Measurements from ENCODE around the gene CRAT.
A peak's percentile ranks its signal among the peaks of the same experiment; 100 is the strongest.

Gene CRAT

DNA sequence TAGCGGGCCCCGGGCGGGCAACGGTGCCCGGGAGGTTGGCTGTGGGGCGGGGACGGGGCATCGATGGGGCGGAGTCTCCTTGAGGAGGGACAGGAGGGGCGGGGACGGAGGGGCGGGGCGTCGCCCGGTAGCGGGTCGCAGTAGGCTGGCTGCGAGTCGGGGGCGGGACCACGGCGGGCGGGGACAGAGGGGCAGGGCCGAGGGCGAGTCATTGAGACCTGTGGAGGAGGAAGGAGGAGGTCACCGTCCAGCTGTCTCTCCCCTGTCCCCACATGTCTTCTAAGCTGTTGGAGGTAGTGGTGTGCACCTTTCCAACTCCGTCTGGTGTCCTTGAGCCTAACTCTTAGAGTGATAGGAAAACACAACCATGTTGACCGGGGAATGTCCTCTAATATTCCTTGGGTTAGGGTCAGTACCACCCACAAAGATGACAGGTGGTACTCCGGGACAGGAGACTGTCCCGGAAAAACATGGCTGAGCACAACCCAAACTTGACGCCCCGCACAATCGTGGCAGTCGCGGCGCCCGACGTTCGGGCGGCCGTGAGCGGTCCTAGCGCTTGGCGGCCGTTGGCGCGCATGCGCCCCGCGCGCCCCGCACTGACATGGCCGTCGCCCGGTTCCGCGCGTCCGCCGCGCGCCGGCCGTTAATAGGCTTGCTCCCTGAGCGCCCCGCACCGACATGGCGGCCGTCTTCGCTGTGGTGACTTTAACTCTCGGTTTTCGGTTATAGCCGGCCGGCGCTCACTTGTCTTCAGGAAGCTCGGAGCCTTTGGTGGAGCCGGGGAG is at the start of gene CRAT, which contains the start of gene PTPA:
Gene CRAT (minus strand): TSS at position 54 of the 788 bp plus-strand sequence. CDS start 284 bp downstream, outside the sequence.
Gene PTPA (plus strand): TSS at position 676 of the 788 bp plus-strand sequence. CDS start 186 bp downstream, outside the sequence.
- peak; percentile 73 to 94 for DNase-seq

DNA sequence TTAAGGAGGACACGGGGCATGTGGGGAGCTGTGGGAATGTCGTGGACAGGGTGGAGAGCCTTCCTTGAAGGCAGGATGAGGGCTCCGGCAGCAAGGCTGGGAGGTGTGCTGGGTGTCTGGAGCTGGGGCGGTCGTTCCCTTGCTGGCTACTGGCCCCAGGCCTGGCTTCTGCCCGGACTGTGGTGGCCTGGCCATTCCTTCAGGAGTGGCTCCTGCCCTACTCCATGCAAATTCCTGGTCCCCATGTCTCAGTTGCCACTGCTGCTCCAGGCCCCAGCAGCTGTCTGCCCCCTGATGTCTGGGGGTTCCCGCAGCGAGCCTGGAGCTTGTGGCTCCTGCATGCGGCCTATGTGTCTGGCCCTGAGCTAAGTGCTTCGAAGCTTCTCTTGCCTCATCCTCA is 45.6 kb upstream of the CRAT start:
- DNase-seq, result no peak

DNA sequence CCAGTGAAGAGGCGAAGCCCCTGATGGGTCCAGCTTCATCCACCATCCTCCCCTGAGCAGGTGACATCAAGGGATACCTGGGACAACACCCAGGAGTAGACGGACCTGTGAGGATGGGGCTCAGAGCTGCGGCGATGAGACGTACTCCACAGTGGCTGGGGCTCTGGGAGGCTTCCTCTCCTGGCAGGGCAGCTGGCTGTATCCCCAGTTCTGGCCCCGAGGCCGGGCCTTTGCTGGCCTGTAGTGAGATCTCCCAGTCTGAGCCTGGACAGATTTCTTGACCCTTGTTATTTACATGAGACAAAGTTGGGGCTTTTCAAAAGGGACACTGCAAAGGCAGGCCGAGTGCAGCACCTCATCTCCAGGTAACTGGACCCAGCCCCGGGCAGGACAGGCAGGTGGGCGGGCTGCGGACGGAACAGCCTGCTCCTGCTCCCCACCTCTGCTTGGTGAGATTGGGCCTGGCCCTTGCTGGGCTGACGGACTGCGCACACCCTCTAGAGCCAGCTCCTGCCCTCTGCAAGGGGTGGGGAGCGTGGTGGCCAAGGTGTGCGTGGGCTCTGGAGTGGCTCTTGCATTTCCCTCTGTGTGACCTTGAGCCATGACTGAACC is 44.4 kb upstream of the CRAT start:
- no peak for DNase-seq

DNA sequence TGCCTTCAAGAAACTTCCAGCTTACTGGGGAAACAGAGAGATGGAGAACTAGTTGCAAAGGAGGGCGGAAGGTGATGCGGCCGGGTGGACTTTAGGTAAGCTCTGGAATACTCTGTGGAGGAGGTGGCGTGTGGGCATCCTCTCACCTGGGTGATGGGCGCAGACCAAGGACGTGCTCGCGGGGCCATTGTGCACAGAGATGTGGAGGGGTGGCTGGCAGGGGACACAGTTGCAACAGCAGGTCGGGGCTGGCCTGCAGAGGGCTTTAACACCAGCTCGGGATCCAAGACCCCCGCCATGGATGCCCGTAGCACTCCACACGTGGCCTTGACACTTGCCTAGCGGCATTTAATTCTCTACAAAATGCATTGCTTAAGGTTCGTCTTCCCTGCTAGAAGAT is 40.9 kb upstream of the CRAT start:
- DNase-seq, result no peak

DNA sequence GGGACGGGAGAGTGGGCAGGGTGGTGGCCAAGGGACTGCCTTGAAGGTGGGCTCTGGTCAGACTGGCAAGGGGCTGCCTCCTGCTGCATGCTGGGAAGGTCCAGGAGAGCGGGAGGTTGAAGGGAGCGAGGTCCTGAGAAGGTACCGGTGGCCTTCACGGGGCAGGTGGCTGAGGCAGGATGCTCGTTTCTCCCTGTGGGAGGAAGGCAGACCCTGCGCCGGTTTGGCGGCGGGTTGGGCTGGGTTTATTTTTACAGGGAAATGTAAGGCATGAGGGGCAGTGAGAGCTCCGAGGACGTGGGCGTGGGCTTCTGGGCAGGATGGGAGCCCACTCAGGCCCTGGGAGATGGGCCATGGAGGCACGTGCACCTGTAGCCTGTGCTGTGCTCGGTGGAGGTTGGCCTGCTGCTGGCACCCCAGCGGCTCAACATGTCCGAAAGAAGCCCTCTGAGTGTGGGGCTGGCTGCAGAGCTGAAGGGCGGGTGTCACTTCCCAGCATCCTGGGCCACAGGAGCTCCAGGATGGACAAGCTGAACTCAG is 40.1 kb upstream of the CRAT start:
- no peak for DNase-seq

DNA sequence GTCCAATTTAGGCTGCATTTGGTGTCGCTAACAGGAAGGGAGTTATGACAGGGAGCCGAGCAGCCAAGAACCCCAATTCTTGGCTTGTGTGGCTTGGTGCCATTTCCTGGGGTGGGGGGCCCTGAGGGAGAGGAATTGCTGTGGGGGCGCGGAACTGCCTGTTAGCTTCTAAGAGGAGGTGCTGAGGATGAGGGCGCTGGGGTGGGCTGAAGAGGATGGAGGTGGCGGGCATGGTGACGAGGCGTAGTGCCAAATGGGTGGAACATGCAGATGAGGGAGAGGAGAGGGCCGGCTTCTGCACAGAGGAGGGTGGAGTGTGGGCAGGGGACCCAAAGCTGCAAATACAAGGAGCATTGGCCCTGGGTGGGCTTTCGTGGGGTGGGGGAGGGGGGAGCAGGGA is 39.5 kb upstream of the CRAT start:
- DNase-seq, result no peak

DNA sequence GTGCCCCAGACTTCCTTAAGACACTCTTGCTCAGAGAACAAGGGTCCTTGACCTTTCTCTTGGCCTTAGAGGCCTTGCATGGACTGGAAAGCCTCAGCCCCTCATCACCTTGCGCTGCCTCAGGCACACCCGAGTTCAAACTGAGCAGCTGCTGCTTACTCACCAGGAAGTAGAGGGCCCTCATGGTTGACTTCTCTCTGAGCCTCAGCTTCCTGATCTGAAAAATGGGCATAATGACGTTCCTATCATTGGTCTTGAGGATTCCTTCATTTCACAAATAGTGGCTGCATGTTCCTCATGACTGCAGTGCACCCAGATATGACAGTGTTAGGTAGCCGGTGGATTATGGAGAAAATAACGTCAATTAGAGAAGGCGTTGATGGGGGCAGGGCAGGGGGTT is 38.8 kb upstream of the CRAT start:
- no peak for DNase-seq

DNA sequence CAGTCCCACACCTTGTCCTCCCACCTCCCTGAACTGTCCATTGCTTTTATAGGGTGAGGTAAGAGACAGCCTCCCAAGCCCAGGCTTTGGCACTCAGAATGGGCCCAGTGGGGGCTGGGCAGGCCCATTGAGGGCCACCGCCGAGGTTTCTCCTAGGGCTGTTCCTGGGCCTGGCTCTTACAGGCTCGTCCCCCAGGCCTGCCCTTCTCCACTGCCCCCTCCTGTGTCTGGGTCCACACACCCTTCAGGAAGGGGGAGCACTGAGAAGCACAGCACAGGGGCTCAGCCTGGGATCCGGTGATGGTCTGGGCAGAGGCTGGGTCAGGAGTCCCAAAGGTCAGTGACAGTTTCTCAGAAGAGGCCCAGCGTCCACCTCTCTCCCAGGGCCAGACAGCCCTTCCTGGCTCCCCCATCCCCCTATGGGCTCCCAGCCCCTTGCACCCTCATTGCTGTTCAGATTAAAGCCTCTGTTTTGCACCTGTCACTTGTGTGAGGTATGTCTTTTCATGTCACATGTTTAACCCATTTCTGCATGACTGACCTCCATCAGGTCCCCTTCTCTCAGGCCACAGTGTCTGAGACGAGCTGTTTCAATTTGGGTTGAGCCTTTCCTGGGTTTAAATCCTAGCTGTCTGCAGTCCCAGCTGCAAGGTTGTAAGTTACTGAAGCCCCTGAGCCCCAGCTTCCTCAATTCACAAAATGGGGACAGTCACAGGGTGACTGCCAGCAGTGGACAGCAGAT is 38.0 kb upstream of the CRAT start:
- DNase-seq, result no peak

DNA sequence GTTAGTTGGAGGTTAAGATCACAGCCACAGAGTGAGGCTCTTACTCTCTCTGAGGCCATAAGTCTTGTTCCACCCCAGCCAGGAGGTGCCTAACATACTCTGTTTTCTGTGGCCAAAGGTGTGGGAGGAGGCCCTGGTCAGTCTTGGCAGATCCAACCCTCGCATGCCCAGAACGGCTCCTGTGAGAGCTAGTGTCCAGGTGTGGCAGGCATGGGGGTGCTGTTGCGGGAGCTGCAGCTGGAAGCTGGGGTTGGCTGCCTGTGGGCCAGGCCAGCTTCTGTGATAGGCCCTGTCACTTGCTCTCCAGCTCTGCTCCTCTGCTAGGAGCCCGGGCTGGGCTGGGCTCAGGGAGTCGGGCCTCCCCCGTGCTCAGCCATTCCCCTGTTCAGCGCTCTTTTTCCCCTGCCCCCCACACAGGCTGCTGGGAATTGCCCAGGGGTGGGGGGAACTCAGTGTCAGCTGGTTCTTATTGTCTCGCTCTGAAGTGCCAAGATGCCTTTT is 35.9 kb upstream of the CRAT start:
- no peak for DNase-seq

DNA sequence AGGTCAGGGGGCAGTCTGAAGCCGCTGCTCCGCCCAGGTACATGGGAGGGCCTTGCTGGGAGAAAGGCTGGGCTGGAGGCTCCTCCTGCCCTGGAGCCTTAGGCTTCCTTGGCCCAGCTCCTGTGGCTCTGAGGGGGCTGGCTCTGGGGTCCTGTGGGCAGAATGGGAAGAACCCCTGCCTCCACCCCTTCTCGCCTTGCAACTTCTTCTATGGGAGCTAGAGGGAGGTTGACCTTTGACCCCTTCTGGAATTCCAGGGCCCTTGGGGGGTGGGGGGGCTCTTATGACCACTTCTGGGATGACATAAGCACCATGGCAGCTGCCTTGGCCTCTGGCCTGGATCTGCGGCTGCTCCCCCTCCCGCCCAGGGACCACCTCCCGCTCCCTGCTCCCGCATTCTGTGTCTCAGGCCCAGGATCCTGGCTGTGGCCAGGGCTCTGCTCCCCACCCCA is 35.3 kb upstream of the CRAT start:
- DNase-seq, result no peak

DNA sequence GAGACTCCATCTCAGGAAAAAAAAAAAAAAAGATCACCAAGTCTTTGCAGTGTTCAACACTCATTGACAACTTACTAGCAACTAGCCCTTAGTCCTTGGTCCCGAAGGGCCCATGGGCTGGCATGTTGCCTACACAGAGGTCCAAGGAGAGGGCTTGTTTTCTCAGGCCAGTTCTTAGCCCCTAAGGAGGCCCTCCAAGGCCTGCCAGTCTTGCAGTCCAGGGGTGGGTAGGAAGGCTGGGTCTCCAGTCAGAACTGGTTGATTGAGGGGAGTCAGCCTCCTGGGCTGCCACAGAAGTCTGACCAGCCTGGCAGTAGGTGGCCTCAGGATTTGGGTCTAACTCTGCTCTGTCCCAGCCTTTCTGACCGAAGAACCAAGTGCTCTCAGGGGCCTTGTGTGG is 34.7 kb upstream of the CRAT start:
- DNase-seq, result no peak

DNA sequence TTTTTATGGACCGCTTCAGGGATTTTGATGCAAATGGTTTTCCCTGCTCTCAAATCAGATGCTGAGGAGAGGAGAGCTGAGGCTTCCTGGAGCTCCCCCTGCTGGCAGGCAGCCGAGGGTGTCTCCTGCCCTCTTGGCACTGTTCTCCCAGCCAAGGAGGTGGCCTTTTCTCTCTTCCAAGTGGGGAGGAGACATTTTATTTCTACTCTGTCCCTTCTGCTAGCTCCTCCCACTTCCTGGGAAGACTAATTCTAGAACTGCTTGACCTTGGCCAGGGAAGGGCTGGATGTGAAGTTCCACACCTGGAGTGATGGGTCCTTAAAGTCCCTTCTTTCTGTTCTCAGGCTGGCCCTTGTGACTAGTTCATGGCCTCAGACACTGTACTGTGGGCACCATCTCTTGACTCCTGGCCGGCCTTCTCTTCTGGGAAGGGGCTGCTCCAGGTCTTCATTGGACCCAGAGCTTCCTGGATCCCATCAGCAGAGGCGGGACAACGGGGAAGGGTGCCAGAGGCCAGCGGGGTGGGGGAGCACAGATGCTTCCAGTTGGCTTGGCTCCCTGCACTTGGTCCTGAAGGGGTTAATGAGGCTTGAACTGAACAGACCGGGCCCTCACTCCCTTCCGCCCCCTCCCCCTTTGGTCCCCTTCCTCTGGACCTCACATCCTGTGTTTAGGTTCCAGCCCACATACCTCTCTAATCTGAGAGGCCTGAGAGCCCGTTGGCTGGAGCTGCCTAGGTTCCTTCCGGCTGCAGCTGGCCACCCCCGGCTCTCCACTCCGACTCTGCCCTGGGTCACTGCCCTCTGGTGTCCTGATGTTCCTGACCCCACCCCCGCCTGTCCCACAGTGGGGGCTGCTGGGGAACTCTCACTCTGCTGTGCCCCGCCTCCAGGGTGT is 32.7 kb upstream of the CRAT start:
- DNase-seq, result peak in 1 of 2 experiments; percentile 31

DNA sequence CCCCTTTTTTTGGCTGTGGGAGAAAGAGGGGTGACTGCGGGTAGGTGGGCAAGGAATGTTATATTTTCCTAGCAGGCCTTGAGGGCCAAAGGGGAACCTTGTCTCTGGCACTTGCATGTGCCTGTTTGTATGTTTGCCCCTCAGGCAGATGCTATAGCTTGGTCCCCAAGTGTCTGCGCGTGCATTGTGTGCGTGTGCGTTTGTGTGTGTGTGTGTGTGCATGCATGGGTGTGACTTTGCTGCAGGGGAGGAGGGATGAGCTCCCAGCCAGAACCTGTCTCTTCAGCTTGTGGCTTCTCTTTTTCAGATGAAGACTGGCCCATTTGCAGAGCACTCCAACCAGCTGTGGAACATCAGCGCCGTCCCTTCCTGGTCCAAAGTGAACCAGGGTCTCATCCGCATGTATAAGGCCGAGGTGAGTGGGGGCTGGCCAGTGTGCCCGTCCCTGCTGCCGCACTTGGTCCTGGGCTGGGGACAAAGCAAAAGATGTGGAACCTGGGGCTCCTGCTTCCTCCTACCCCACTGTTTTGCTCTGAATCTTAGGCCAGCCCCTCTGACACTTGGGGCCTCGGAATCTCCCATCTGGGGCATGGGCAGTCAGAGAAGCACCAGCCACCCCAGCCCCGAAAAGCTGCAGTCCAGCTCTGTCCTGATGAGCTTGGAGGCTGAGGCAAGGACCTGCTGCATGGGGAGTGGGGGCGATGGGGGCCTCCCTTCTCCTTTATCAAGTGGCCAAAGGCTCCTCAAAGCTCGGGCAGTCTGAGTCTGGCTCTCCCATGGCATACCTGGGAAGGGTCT is 31.7 kb upstream of the CRAT start:
- no peak for DNase-seq

DNA sequence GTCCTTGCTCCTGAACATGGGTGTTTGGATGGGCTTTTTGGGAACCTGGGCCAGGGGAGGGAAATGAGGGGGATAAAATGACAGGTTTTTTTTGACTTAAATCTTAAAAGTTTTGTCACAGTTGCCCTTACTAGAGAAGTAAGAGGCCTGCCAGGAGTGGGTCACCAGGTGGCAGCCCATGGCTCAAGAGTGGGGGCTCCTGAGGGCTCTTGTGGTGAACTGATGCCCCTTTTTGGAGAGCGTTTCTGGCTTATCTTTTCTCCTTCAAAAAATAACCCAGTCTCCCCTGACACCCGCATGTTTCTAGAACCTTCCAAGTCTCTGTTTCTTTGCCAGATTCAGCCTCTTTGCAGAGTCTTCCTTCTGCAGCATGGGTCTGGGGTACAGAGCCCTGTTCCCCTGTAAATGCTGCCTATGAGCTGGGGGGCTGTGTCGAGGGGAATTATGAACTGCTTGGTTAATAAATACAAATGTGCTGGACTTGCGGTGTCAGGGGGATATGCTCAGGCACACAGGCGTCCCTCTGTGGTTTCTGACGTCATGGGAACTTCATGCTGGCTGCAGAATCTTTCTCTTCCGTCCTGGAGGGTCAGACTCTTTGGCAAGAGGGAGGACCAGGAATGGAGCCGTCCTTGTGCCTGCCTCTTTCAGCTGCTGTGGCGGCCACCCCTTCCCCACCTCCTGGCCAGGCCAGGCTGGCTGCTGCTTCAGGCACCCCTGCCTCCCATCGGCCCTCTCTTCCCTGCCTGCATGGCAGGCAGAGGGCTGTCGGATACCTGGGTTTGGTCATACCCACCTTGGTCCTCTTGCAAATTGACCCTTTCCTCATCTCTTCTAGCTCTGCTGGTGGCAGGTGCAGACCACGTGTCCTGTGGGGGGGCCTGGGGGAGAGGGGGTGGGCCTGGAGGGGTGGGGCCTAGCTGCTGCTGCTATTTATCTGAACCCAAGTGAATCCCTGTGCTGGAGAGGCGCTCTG is 30.8 kb upstream of the CRAT start:
- DNase-seq, result no peak

DNA sequence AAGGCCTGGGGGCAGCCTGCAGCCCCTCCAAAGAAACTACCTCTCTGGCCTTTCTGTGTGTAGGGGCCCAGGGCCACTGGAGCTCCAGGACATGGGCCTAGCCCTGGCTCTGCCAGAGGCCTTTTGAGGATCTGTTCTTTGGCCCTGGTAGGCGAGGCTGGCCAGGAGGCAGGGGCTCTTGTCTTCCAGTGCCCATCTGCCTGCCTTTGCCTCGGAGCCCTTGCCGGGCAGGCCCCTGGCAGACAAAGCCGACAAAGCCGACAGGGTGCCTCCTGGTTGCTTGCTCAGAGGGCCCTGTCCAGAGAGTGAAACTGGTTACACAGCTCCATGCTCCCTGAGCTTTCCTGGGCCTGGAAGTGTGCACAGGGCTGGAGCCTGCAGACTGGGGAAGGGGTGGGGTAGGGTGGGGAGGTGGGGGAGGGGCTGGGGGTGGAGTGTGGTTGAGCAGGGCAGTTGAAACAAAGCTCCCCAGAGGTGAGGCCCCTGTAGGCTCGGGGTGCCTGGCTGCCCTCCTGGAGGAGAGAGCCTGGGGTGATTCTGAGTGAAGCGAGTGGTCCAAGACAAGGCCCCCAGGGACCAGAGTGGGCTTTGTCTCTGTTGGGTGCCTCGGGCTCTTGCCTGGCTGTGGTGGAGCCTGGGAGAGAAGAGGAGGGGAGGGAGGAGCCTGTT is 29.9 kb upstream of the CRAT start:
- DNase-seq, result no peak

DNA sequence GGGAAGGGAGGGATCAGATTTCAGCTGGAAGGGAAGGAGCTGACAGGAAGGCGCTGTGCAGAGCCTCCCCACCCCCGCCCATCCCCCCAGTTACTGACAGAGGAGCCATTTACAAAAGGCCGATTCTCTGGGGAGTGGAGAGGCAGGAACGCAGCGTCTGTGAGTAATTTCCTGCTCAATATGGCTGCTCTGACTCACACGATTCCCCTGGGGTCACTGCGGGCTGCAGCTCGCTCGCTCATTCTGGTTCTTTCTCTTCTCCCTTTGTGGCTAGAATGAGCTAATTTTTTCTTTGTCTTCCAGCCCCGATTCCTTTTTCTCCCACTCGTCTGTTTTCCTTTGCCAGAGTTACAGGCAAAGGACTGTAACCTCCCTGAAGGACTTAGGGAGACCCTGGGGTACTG is 29.4 kb upstream of the CRAT start:
- peak; percentile 84 to 89 for DNase-seq

DNA sequence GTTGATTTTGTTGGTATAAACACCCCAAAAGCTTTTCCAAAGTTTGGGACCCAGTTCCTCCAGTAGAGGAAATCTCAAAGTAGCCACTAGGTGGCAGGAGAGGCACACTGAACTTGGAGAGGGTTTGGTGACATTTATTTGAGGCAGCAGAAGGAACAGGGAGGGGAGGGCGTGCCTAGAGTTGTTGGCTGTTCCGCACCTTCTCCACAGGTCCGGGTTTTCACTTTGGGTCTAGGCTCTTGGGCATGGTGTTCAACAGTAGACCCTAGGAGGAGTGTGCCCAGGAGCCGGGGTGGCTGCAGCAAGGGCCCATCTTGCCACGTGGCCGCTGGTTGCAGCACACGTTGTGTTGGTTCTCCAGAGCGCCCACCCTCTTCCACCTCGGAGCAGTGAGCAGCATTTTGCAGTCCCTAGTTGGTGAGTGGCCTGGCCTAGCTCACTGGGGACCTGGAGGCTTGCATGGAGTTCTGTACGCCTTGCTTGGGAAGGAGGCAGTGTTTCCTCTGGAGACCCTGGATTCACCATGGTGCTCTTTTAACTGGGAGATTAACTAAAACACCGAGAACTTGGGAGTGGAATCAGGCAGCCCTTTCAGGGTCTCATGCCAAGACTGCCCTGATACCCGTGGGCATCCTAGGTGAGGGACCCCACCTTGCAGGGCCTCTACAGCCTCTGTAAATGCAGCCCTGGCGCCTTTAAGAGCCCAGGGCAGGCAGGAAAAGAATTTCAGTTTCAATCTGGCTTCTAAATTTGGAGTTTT is 28.8 kb upstream of the CRAT start:
- peak; percentile 33 to 67 for DNase-seq

DNA sequence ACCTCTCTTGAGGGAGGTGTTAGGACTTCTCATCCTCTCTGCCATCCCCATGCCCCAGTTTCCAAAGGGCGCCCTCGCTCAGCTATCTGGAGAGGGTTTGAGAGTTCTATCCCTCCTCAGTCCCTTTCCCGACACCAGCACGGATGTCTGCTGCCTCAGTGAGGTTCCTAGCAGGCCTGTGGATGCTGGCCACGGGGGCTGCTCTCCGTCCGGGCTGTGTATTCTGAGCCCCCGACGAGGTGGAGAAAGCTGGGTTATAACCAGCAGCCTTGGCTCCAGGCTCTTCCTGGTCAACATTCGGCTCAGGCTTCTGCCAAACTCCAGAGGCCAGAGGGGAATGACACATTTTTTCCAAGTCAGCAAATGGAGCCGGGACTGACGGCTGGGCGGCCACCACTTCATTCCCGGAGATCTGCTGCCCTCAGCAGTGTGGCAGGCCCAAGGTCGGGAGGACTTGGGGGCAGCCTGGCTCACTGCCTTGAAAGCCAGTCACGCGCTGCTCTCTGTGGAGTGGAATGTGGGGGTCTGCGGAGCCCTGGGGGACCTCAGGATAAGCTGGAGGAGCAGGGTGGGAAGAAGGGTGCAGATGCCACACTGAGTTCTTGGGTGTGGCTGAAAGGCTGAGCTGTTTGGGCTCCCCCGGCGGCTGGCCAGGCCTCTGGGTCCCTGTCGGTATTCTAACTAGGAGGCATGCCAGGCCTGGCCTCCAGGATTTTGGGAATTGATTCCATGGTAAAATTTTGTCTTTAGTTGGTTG is 28.1 kb upstream of the CRAT start:
- no peak for DNase-seq

Data from NCI-H1930 (cell line).